Astrocyte (in vitro differentiated cells and primary cell): ENCODE results near the gene SMAP2. TPM values are rescaled to one million over a fixed set of nuclear protein-coding genes. Genes with fewer than 3 reads are reported as not detected.

Experiments
- DNase-seq: peaks from one replicate; pipeline ENCODE4 v3.0.0-alpha.2; 2010; ENCODE audit warnings: low read depth
- FAIRE-seq: peaks from 2 replicates; lab custom pipeline; 2011; peaks lifted over from hg19 to GRCh38; lab: Jason Lieb, UNC
- H2AFZ ChIP-seq: 2 replicates; pipeline ENCODE4 v1.6.0; 2012; ENCODE audit warnings: low read depth, low read length, inconsistent platforms
- H3K27ac ChIP-seq: 2 replicates; pipeline ENCODE4 v1.5.1; 2011; ENCODE audit warnings: low read depth, low read length, inconsistent platforms
- H3K27me3 ChIP-seq: 2 replicates; pipeline ENCODE4 v1.6.0; 2011; ENCODE audit warnings: low read length, inconsistent platforms; ENCODE audit not compliant: insufficient read depth
- H3K36me3 ChIP-seq: 2 replicates; pipeline ENCODE4 v1.5.1; 2011; ENCODE audit warnings: low read length, inconsistent platforms; ENCODE audit not compliant: insufficient read depth
- H3K4me1 ChIP-seq: 2 replicates; pipeline ENCODE4 v1.5.1; 2011; ENCODE audit warnings: low read length, inconsistent platforms; ENCODE audit not compliant: insufficient read depth
- H3K4me2 ChIP-seq: 2 replicates; pipeline ENCODE4 v1.6.0; 2012; ENCODE audit warnings: low read length, inconsistent platforms
- H3K4me3 ChIP-seq: 2 replicates; pipeline ENCODE4 v1.5.1; 2011; ENCODE audit warnings: low read depth, mild to moderate bottlenecking, low read length, inconsistent platforms; ENCODE audit not compliant: insufficient read depth
- H3K79me2 ChIP-seq: 2 replicates; pipeline ENCODE4 v1.6.0; 2012; ENCODE audit warnings: mild to moderate bottlenecking, low read length, inconsistent platforms; ENCODE audit not compliant: insufficient read depth
- H3K9ac ChIP-seq: 2 replicates; pipeline ENCODE4 v1.6.0; 2012; ENCODE audit warnings: mild to moderate bottlenecking, low read length, inconsistent platforms
- H3K9me3 ChIP-seq: 2 replicates; pipeline ENCODE4 v1.5.1; 2012; ENCODE audit warnings: low read depth, mild to moderate bottlenecking, low read length, inconsistent platforms; ENCODE audit not compliant: insufficient read depth
- H4K20me1 ChIP-seq: 2 replicates; pipeline ENCODE4 v1.6.0; 2012; ENCODE audit warnings: low read length, inconsistent platforms; ENCODE audit not compliant: insufficient read depth
- H3K27ac Mint-ChIP-seq: one replicate; pipeline ENCODE4 v1.8.0; 2021; ENCODE audit warnings: mild to moderate bottlenecking, mixed read lengths; ENCODE audit not compliant: unreplicated experiment
- H3K27me3 Mint-ChIP-seq: one replicate; pipeline ENCODE4 v1.8.0; 2021; ENCODE audit warnings: low read depth, mixed read lengths; ENCODE audit not compliant: unreplicated experiment
- H3K36me3 Mint-ChIP-seq: one replicate; pipeline ENCODE4 v1.8.0; 2021; ENCODE audit warnings: low read depth, mixed read lengths; ENCODE audit not compliant: unreplicated experiment
- H3K4me1 Mint-ChIP-seq: one replicate; pipeline ENCODE4 v1.8.0; 2021; ENCODE audit warnings: low read depth, mixed read lengths; ENCODE audit not compliant: unreplicated experiment
- H3K4me3 Mint-ChIP-seq: one replicate; pipeline ENCODE4 v1.8.0; 2021; ENCODE audit warnings: mild to moderate bottlenecking, moderate library complexity, mixed read lengths; ENCODE audit not compliant: unreplicated experiment
- H3K9me3 Mint-ChIP-seq: one replicate; pipeline ENCODE4 v1.8.0; 2021; ENCODE audit warnings: mild to moderate bottlenecking, mixed read lengths; ENCODE audit not compliant: unreplicated experiment
- EZH2 ChIP-seq: IDR thresholded peaks from 2 replicates; pipeline ENCODE4 v1.6.1; 2012; ENCODE audit warnings: mild to moderate bottlenecking, low read length, inconsistent platforms; ENCODE audit not compliant: insufficient read depth
- total RNA-seq: library from RNA; stranded (reverse); gene quantifications from 2 replicates; pipeline ENCODE4 v1.2.1, GENCODE V29; 2021
- TF ChIP-seq, protein P1 (sequence below): IDR thresholded peaks from 2 replicates; pipeline ENCODE4 v1.5.1; 2011; ENCODE audit warnings: low read depth, mild to moderate bottlenecking, inconsistent platforms, low read length, moderate library complexity; ENCODE audit not compliant: insufficient read depth

Gene SMAP2
- total RNA-seq, 1 donor from 2014 or later = 16.8 TPM

DNA sequence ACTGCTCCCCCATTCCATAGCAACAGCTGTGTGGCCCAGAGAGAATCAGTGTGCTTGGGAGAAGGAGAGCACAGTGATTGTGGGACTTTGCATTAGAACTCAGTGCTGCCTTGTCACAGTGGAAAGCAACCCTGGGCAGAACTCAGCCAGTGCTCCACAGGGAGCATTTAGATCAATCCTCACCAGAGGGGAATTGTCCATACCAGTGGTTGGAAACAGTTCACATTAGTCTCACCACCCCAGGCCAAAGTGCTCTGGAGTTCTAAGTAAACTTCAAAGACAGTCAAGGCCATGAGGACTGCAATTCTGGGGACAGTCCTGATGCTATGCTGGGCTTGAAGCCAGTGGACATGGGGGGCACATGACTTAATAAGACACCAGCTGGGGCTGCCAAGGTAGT is 12.9 kb upstream of the SMAP2 start:
- Mint-ChIP-seq H3K27me3 (peaks cover 2% of the 10 kb centered on the region), H3K9me3 (peaks cover 24% of the 10 kb centered on the region), H3K27ac (no peak overlapping the region), H3K4me1 (no peaks in the 10 kb centered on the region), H3K4me3 (no peak overlapping the region), H3K36me3 (no peaks in the 10 kb centered on the region)
- no peaks in the 10 kb centered on the region for H3K27me3 ChIP-seq
- peaks cover 3% of the 10 kb centered on the region for H3K9me3 ChIP-seq
- H3K36me3 ChIP-seq = no peaks in the 10 kb centered on the region
- no peak overlapping the region for H3K9ac ChIP-seq
- no peak for TF ChIP-seq EZH2
- TF ChIP-seq, protein P1, sequence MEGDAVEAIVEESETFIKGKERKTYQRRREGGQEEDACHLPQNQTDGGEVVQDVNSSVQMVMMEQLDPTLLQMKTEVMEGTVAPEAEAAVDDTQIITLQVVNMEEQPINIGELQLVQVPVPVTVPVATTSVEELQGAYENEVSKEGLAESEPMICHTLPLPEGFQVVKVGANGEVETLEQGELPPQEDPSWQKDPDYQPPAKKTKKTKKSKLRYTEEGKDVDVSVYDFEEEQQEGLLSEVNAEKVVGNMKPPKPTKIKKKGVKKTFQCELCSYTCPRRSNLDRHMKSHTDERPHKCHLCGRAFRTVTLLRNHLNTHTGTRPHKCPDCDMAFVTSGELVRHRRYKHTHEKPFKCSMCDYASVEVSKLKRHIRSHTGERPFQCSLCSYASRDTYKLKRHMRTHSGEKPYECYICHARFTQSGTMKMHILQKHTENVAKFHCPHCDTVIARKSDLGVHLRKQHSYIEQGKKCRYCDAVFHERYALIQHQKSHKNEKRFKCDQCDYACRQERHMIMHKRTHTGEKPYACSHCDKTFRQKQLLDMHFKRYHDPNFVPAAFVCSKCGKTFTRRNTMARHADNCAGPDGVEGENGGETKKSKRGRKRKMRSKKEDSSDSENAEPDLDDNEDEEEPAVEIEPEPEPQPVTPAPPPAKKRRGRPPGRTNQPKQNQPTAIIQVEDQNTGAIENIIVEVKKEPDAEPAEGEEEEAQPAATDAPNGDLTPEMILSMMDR = no peak
- no peaks in the 10 kb centered on the region for H3K79me2 ChIP-seq
- H3K4me3 ChIP-seq = no peak overlapping the region
- no peak overlapping the region for H2AFZ ChIP-seq
- FAIRE-seq (no peak), DNase-seq (no peak)
- H3K4me1 ChIP-seq = no peaks in the 10 kb centered on the region
- H4K20me1 ChIP-seq = no peaks in the 10 kb centered on the region
- no peak overlapping the region for H3K4me2 ChIP-seq
- H3K27ac ChIP-seq = no peak overlapping the region

DNA sequence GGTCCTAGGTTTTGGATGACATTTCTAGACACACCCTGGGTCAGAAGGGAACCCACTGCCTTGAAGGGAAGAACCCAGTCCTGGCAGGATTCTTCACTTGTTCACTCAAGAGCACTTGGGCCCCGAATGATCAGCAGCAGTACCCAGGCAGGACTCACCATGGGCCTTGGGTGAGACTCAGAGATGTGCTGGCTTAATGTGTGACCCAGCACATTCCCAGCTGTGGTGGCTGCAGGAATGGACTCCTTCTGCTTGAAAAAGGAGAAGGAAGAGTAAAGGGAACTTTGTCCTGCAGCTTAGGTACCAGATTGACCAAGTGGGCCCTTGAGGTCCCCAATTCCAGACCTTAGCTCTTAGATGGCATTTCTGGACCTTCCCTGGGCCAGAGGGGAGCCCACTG is 12.3 kb upstream of the SMAP2 start:
- peaks cover 3% of the 10 kb centered on the region for H3K9me3 ChIP-seq
- Mint-ChIP-seq H3K36me3 (no peaks in the 10 kb centered on the region), H3K4me3 (no peak overlapping the region), H3K9me3 (peaks cover 24% of the 10 kb centered on the region), H3K27ac (no peak overlapping the region), H3K27me3 (peaks cover 2% of the 10 kb centered on the region), H3K4me1 (no peaks in the 10 kb centered on the region)
- DNase-seq (no peak), FAIRE-seq (no peak)
- no peak overlapping the region for H3K9ac ChIP-seq
- H3K4me1 ChIP-seq = no peaks in the 10 kb centered on the region
- H3K27ac ChIP-seq = no peak overlapping the region
- no peak for TF ChIP-seq EZH2
- TF ChIP-seq, protein P1 = no peak
- no peaks in the 10 kb centered on the region for H3K79me2 ChIP-seq
- no peaks in the 10 kb centered on the region for H4K20me1 ChIP-seq
- H3K36me3 ChIP-seq = no peaks in the 10 kb centered on the region
- H3K4me3 ChIP-seq = no peak overlapping the region
- no peak overlapping the region for H3K4me2 ChIP-seq
- no peaks in the 10 kb centered on the region for H3K27me3 ChIP-seq
- no peak overlapping the region for H2AFZ ChIP-seq

DNA sequence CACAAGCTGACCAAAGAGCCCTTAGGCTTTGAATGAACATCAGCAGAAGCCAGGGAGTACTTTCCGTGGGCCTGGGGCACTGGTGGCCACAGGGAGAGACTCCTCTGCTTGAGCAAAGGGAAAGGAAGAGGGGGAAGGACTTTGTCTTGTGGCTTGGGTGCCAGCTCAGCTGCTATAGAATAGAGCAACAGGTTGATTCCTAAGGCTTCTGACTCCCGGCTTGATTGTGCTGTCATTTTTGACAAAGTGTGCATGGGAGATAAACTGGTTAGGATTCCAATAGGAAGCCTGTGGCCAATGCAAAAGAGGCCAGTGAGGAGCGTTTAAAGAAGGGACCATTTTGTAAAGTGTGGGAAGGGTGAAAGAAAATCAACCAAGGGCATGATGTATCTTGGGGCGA is 11.9 kb upstream of the SMAP2 start:
- H3K27me3 Mint-ChIP-seq = peaks cover 2% of the 10 kb centered on the region
- no peak for DNase-seq
- H3K79me2 ChIP-seq = no peaks in the 10 kb centered on the region

More for the DNA sequence above, 11.9 kb upstream of the SMAP2 start:
- Mint-ChIP-seq H3K9me3 (peaks cover 22% of the 10 kb centered on the region), H3K4me3 (no peak overlapping the region), H3K36me3 (no peaks in the 10 kb centered on the region), H3K4me1 (no peaks in the 10 kb centered on the region), H3K27ac (no peak overlapping the region)
- H3K9me3 ChIP-seq = peaks cover 3% of the 10 kb centered on the region
- no peaks in the 10 kb centered on the region for H3K36me3 ChIP-seq
- TF ChIP-seq EZH2 = no peak
- TF ChIP-seq, protein P1 = no peak
- H3K27me3 ChIP-seq = no peaks in the 10 kb centered on the region
- H3K27ac ChIP-seq = no peak overlapping the region
- H3K9ac ChIP-seq = no peak overlapping the region
- no peak overlapping the region for H3K4me2 ChIP-seq
- no peaks in the 10 kb centered on the region for H4K20me1 ChIP-seq
- no peak for FAIRE-seq
- no peak overlapping the region for H2AFZ ChIP-seq
- H3K4me3 ChIP-seq = no peak overlapping the region
- no peaks in the 10 kb centered on the region for H3K4me1 ChIP-seq
